ENCODE results near the gene CMTM6.
"Not testable (repeated sequence)": the region's sequence is repeated elsewhere in the genome, so short reads cannot be mapped to it uniquely, and the experiment has no call there.

Gene CMTM6

GRCh38 chr3:32532434-32532833 lies 29.8 kb upstream of the CMTM6 start:
- no peak overlapping the region for H3K9ac ChIP-seq (ENCODE audit: insufficient read length)
- TF ChIP-seq FOXP2 (optimal IDR thresholded peaks at IDR 0.05; ENCODE audit: control extremely low read depth, extremely low read length, insufficient read depth) (no peak), EZH2 (IDR thresholded peaks at IDR 0.05) (no peak), POLR2AphosphoS5 (IDR thresholded peaks at IDR 0.05; ENCODE audit: borderline replicate concordance, low read depth, low read length) (no peak)
- H3K9me3 ChIP-seq (ENCODE audit: low read depth, low read length), result no peaks in the 10 kb centered on the region
- no peak overlapping the region for H3K27ac ChIP-seq
- no peak overlapping the region for H3K4me3 ChIP-seq
- DNase-seq (ENCODE audit: low read depth, low spot score), result no peak
- H3K36me3 ChIP-seq (ENCODE audit: insufficient read depth, low read length), result peaks cover 18% of the 10 kb centered on the region

- no peak for DNase-seq (ENCODE audit: low read depth, low spot score)
- TF ChIP-seq FOXP2 (optimal IDR thresholded peaks at IDR 0.05; ENCODE audit: control extremely low read depth, extremely low read length, insufficient read depth) (no peak), POLR2AphosphoS5 (IDR thresholded peaks at IDR 0.05; ENCODE audit: borderline replicate concordance, low read depth, low read length) (no peak), EZH2 (IDR thresholded peaks at IDR 0.05) (no peak)
- H3K9ac ChIP-seq (ENCODE audit: insufficient read length), result no peak overlapping the region
- peaks cover 25% of the 10 kb centered on the region for H3K36me3 ChIP-seq (ENCODE audit: insufficient read depth, low read length)
- no peaks in the 10 kb centered on the region for H3K9me3 ChIP-seq (ENCODE audit: low read depth, low read length)
- H3K4me3 ChIP-seq, result no peak overlapping the region
- H3K27ac ChIP-seq, result no peak overlapping the region
These were observed 28.5 kb upstream of the CMTM6 start for GRCh38 chr3:32531010-32531647.

GRCh38 chr3:32525720-32526119 lies 23.1 kb upstream of the CMTM6 start:
- Histone ChIP-seq H3K9ac (ENCODE audit: insufficient read length) (no peak overlapping the region), H3K4me3 (no peak overlapping the region), H3K27ac (no peak overlapping the region), H3K36me3 (ENCODE audit: insufficient read depth, low read length) (peaks cover 25% of the 10 kb centered on the region), H3K9me3 (ENCODE audit: low read depth, low read length) (no peaks in the 10 kb centered on the region)
- DNase-seq (ENCODE audit: low read depth, low spot score), result no peak
- TF ChIP-seq POLR2AphosphoS5 (IDR thresholded peaks at IDR 0.05; ENCODE audit: borderline replicate concordance, low read depth, low read length) (no peak), FOXP2 (optimal IDR thresholded peaks at IDR 0.05; ENCODE audit: control extremely low read depth, extremely low read length, insufficient read depth) (no peak), EZH2 (IDR thresholded peaks at IDR 0.05) (no peak)

GRCh38 chr3:32522682-32523081 lies 20.0 kb upstream of the CMTM6 start:
- Histone ChIP-seq H3K4me3 (no peak overlapping the region), H3K9me3 (ENCODE audit: low read depth, low read length) (no peaks in the 10 kb centered on the region), H3K27ac (no peak overlapping the region), H3K36me3 (ENCODE audit: insufficient read depth, low read length) (peaks cover 12% of the 10 kb centered on the region), H3K9ac (ENCODE audit: insufficient read length) (no peak overlapping the region)
- TF ChIP-seq EZH2 (IDR thresholded peaks at IDR 0.05) (no peak), FOXP2 (optimal IDR thresholded peaks at IDR 0.05; ENCODE audit: control extremely low read depth, extremely low read length, insufficient read depth) (no peak), POLR2AphosphoS5 (IDR thresholded peaks at IDR 0.05; ENCODE audit: borderline replicate concordance, low read depth, low read length) (no peak)
- no peak for DNase-seq (ENCODE audit: low read depth, low spot score)

- not testable (repeated sequence) for H3K9ac ChIP-seq (ENCODE audit: insufficient read length); H3K27ac ChIP-seq; H3K36me3 ChIP-seq (ENCODE audit: insufficient read depth, low read length); DNase-seq (ENCODE audit: low read depth, low spot score); H3K9me3 ChIP-seq (ENCODE audit: low read depth, low read length); H3K4me3 ChIP-seq
These were observed 16.3 kb upstream of the CMTM6 start for GRCh38 chr3:32518921-32519320.

- H3K9ac ChIP-seq (ENCODE audit: insufficient read length); DNase-seq (ENCODE audit: low read depth, low spot score); H3K36me3 ChIP-seq (ENCODE audit: insufficient read depth, low read length); H3K27ac ChIP-seq; H3K4me3 ChIP-seq; H3K9me3 ChIP-seq (ENCODE audit: low read depth, low read length): not testable (repeated sequence)
These were observed 14.1 kb upstream of the CMTM6 start for GRCh38 chr3:32516751-32517150.

GRCh38 chr3:32511005-32511404 lies 8.4 kb upstream of the CMTM6 start:
- H3K36me3 ChIP-seq (ENCODE audit: insufficient read depth, low read length), result no peaks in the 10 kb centered on the region
- H3K9me3 ChIP-seq (ENCODE audit: low read depth, low read length), result no peaks in the 10 kb centered on the region
- H3K4me3 ChIP-seq, result no peak overlapping the region
- no peak overlapping the region for H3K27ac ChIP-seq
- no peak for DNase-seq (ENCODE audit: low read depth, low spot score)
- TF ChIP-seq POLR2AphosphoS5 (IDR thresholded peaks at IDR 0.05; ENCODE audit: borderline replicate concordance, low read depth, low read length) (no peak), FOXP2 (optimal IDR thresholded peaks at IDR 0.05; ENCODE audit: control extremely low read depth, extremely low read length, insufficient read depth) (no peak), EZH2 (IDR thresholded peaks at IDR 0.05) (no peak)
- H3K9ac ChIP-seq (ENCODE audit: insufficient read length), result no peak overlapping the region

GRCh38 chr3:32510075-32510724 lies 7.5 kb upstream of the CMTM6 start:
- Histone ChIP-seq H3K9me3 (ENCODE audit: low read depth, low read length) (no peaks in the 10 kb centered on the region), H3K4me3 (no peak overlapping the region), H3K36me3 (ENCODE audit: insufficient read depth, low read length) (no peaks in the 10 kb centered on the region), H3K9ac (ENCODE audit: insufficient read length) (no peak overlapping the region), H3K27ac (no peak overlapping the region)
- TF ChIP-seq FOXP2 (optimal IDR thresholded peaks at IDR 0.05; ENCODE audit: control extremely low read depth, extremely low read length, insufficient read depth), result no peak
- TF ChIP-seq POLR2AphosphoS5 (IDR thresholded peaks at IDR 0.05; ENCODE audit: borderline replicate concordance, low read depth, low read length), result no peak
- no peak for TF ChIP-seq EZH2 (IDR thresholded peaks at IDR 0.05)
- DNase-seq (ENCODE audit: low read depth, low spot score), result no peak

GRCh38 chr3:32508711-32509110 lies 6.1 kb upstream of the CMTM6 start:
- no peak for TF ChIP-seq POLR2AphosphoS5 (IDR thresholded peaks at IDR 0.05; ENCODE audit: borderline replicate concordance, low read depth, low read length)
- TF ChIP-seq FOXP2 (optimal IDR thresholded peaks at IDR 0.05; ENCODE audit: control extremely low read depth, extremely low read length, insufficient read depth), result no peak
- TF ChIP-seq EZH2 (IDR thresholded peaks at IDR 0.05), result no peak
- no peak overlapping the region for H3K9ac ChIP-seq (ENCODE audit: insufficient read length)
- H3K27ac ChIP-seq, result no peak overlapping the region
- no peaks in the 10 kb centered on the region for H3K36me3 ChIP-seq (ENCODE audit: insufficient read depth, low read length)
- no peaks in the 10 kb centered on the region for H3K9me3 ChIP-seq (ENCODE audit: low read depth, low read length)
- no peak overlapping the region for H3K4me3 ChIP-seq
- no peak for DNase-seq (ENCODE audit: low read depth, low spot score)

Data from SK-N-MC (cell line).